GM19043 (cell line): Measurements from ENCODE around the gene BAHD1.

Experiments used
- ATAC-seq: cut with Tn5 transposase; IDR thresholded peaks from one replicate; pipeline ENCODE4 v1.9.1; 2021; ENCODE audit warnings: low read depth; ENCODE audit not compliant: unreplicated experiment

Gene BAHD1

GRCh38 chr15:40421246-40422157 is 19.3 kb upstream of the BAHD1 start:
- ATAC-seq, result peak; percentile 64

DNA sequence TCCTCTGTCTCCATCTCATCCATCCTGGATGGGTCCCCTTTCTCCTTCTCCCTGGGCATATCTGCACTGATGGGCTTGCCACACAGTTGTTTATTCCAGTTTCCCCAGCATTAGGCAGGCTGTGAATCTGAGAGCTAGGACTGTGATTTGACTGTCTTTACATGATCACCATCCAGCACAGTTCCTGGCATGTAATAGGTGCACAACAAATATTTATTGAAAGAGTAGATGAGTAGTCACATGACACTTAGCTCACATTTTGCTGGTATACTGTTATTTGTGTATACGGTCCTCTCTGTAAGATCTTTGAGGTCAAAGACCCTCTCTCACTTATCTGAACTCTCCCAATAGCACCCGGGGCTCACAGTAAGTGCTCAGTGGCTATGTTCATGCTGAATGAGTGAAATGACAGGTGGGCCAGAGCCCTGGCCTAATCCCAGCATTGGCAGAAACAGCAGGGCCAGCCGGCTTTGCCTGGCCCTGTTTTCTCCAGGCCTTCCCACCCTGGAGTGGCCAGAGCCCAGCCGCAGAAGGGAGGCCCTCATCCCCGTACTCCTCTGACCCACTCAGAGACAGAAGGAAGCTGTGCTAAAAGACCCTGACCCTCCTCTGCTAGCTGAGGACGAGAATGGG is 16.2 kb upstream of the BAHD1 start:
- ATAC-seq, result no peak

DNA sequence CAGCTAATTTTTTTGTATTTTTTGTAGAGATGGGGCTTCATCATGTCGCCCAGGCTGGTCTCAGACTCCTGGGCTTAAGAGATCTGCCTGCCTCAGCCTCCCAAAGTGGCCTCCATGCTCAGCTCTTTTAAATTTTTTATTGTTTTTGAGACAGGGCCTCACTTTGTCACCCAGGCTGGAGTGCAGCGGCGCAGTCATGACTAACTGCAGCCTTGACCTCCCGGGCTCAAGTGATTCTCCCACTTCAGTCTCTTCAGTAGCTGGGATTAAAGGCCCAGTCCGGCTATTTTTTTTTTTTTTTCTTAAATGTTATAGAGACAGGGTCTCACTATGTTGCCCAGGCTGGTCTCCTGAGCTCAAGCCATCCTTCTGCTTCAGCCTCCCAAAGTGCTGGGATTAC is 15.1 kb upstream of the BAHD1 start:
- no peak for ATAC-seq

DNA sequence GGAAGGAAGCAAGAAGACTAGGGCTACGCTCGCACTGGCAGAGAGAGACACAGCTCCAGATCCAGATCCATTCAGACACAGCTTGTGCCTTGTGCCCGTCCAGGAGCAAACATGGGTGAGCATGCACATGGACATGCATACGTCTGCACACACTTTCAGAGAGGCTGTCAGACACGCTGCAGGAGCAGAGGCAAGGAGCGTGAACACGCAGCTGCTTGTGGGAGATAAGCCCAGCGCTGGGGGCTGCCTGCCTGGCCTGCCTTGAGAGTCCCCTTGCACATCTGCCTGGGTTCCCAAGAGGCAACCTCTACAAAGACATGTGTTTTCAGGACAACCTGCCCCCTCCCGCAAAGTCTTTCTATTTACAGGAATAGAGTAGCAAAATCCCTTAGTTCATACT is 13.6 kb upstream of the BAHD1 start:
- ATAC-seq, result no peak

DNA sequence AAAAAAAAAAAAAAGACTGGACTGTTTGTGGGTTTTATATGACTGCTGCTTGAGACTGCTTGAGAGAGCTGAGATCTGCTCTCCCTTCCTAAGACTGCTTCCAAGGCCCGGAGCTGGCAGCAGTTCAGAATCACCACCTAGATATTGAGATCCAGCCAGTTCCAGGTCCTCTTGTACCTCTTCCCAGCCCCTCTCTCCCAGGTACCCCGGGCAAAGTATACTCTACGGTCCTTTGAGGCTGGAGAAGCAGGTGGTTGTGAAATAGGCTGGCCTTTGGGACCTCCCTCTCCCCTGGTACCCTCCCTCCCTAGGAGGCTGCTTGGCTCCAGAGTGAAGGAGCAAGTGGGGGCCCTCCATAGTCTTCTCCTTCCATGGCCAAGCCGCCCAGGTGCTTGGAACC is 12.6 kb upstream of the BAHD1 start:
- no peak for ATAC-seq

DNA sequence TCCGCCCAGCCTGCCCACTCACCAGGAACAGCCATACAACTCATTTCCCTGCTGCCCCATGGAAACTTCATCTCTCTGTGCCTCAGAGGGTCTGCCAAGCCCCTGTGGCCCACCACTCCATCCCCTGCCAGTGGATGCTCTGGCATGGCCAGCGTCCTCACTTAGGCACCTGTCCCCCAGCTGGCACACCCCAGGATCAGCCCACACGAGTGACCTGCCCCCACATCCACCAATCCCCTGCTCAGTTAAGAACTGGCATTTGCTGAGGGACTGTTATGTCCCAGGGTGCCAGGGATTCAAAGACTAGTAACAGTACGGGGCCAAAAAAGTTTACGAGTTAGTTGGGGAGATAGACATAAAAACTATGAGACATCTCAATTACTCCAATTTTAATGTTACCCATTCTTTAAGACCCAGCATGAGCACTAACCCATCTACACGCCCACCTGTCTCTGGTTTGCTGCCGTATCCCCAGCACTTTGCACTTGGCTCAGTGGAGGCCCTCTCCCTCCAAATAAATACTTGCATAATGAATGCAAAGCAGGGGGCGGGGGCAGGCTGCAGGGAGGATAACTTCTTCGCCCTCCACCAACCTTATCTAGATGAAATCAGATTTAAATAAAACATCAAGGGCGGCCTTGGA is 11.6 kb upstream of the BAHD1 start:
- no peak for ATAC-seq

- no peak for ATAC-seq
Measured at GRCh38 chr15:40430271-40430805, 10.4 kb upstream of the BAHD1 start.

DNA sequence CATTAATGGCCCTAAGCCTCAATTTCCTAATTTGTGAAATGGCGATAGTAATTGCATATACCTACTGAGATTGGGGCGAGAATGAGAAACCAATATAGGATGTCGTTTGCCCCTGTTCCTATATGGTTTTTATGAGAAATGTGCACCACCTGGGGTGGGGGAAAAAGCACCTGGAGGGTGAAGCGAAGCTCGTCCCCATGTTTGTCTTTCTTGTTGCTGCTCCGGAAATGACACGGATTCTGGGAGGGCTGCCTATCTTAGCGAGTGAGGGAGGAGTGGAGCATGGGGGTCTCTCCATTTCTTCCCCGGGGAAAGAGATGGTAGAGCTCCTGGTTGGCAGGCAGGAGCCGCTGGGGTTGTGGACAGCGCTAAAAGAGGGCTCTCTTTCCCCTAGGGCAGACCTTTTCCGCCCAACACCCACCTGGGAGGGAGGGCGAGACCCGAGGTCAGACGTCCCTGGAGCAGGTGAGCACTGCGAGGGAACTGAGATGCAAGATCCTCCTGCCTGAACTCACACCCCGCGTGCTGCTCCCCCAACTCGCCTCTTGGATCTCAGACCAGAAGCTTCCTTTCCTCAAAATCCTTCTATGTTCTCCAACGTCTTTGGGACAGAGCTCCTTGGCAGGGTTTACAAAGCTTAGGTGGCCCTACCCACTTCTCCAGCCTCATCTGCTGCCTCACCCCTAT is 5.6 kb upstream of the BAHD1 start:
- ATAC-seq, result no peak

DNA sequence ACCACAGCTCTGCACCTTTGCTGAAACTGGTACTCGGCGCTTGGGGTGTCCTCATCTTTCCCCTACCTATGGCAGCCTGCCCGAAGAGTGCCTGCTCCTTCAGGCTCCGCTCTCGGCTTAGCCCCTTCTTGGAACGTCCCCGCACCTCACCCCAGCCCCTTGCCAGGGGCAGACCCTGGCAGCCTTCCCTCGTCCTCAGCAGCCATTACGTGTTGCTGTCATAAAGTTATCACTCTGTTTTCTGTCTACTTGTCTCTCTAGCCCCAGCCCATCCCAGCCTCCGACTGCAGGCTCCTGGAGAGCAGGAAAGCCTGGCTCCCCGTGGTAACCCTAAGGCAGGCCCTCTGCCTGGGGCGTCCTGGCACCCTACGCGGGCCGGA is 5.1 kb upstream of the BAHD1 start:
- no peak for ATAC-seq

DNA sequence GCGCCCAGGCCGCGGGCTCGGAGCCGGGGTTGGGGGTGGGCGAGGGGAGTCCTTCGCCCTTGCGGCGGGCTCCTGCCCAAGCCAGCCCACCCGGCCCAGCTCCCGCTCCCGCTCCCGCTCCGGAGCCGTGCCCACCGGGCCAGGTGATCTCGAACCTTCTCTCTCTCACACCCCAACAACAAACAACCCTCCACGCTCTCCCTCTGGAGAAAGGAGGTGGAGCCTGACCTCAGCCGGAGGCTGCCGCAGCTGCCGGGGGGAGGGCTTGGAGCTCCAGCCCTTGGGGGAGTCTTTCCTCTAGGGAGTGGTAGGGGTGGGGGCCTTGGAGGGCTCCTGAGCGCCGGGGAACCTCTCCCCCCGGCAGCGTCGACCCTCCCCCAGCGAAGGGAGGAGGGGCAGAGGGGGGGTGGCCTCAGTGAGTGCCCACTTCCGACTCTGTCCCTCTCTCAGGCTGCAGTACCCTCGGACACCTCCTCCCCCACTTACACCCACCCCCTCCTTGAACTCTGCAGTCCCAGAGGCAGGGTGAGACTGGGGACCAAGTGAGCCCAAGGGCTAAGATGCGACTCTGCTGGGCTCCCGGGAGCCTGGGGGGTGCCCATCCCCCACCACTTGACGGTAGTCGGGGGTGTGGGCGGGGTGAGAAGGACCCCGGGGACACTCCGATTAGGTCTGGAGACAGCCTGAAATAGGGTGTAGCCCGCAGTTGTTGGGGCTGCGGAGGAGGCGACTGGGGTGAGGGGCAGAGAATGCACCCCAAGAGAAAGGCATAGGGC is 4.4 kb upstream of the BAHD1 start:
- no peak for ATAC-seq

DNA sequence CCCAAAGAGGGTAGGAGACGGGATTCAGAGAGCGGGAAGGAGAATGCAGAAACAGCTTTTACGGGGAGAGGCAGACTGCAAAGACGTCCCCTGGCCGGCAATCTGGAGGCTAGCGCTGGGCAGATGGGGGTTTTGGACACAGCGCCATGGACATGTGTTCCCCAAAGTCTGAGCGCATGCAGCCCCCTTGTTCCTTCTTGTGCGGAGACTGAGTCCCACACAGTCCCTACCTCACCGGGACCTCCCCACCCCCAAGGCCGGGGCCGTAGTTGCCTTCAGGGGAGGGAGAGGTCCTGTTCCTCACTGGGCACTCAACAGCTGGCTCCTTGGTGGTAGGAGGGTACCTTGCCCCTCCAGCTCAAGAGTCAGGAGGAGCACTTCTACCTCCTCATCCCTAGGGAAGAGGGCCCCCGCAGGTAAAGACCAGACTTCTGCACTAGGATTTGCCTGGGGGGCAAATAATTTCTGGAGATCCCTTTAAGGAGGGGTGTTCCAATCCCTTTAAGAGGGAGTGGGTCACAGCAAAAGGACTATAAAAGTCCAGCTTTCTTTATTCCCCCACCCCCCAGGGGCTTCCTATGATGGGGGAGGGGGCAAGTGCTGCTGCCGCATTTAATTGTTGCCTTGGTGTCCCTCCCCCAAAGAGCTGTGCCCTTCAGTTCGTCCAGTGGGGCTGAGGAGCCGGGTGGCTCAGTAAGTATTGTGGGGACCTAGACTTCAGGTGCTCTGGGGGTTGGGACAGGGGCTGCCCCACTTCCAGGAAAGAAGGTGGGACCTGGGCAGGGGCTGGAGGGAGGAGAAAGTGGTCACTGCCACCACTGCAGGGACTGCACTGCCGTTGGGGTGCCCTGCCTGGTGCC is 3.6 kb upstream of the BAHD1 start:
- no peak for ATAC-seq

DNA sequence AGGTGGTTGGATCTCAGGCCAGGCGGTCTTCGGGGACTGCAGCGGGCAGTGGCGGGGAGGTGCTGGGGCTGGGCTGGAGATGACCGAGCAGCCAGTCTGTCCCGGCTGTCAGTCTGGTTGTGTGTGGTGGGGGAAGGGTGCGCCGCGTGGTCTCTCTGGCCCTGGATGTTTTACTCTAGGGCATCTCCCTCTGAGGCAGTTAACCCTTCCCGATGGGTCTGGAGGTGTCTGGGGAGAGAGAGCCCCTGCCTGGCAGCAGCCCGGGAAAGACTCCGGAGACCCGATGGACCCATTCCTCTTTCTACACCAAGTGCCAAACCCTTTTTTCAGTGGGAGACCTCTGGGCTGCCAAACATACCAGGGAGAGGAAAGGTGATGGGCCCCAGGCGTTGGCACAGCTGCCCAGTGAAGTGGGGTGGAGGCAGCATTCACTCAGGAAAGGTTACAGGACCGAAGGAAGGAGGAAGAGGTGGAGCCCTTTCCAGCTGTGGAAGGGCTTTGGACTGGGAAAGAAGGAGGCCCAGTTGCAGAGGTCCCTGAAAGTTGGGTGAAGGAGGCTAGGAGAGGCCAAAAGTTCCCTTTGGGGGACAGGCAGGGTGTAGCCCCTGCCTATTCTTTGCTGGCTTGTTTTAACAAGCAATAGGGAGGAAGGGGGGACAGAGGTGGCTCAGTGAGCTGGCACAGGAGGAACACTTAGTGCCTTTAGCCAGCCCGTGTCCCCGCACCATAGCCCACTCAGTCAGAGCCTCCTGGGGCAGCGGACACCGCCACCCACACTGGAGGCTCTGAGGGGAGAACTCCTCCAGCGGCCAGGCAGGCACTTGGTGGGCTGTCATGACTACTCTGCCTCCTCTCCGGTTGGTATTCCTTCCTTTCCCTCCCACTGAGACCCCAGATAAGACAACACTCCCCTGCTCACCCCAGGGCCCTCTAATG is 2.7 kb upstream of the BAHD1 start:
- no peak for ATAC-seq

GRCh38 chr15:40438712-40439111 is 2.0 kb upstream of the BAHD1 start:
- ATAC-seq, result no peak

DNA sequence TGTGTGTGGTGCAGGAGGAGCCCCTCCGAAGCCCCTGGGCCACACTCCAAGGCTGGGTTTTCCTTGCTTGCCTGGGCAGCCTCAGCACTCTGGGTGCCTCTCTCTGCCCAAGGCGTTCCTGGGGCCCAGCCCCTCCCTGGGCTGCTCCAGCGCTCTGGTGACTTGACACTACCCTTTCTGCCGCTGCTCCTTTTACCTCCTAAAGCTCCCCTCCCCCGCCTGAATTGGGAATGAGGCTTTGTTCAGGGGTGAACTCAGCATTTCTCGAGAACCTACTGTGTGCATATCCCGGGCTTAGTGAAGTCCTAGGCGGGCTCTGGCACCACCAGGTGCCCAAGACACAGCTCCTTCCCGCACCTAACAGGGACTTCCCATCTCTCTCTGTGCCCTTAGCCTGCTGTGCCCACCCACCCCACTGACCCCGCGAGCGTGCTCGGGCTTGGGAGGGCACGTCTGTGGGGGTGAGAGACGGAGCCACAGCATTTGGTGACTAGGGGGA is 1.2 kb upstream of the BAHD1 start:
- ATAC-seq, result no peak

- ATAC-seq, result no peak
Measured at GRCh38 chr15:40439960-40440742, 602 bp upstream of the BAHD1 start.

DNA sequence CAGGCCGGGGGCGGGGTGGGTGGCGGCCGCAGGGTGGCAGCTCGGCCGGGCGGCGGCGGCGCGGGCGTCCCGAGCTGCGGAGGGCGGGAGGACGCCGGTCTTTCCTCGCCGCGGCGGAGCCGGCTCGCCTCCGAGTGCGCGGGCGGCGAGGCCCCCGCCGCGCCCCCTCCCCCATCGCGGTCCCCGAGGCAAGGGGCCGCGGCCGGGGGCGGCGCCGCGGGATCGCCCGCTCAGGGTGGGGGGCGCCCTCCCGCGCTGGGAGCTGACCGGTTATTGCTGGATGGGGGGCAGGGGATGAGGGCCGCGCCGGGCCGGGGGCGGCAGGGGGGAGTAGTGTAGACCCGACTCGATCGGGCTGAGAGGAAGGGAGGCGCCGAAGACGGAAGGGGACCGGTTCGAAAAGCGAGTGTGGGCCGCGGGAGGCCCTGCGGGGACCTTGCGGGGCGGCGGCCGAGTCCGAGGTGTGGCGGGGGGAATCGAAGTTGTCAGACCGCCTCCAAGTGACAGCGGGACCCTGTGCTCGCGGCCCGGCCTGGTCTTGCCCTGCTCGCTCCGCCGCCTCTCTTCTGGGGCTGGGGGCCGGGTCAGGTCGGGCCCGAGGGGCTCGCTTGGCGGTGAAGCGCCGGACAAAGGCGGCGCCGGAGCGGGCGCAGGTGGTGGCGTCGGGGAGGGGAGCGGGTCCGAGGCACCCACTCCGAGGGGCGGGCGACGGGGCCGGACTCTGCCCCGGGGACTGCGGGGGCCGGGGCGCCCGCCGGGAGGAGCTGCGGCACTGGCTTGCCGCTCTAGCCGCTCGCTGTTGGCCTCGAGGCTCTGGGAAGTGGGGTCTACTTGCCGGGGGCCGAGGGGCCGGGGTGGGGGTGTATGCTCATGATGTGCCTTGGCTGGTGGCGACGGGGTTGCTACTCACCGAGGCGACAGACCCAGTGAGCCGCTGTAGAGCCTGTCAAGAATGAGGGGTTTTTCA is 1.1 kb downstream of the BAHD1 start:
- no peak for ATAC-seq
